Ishikawa (cell line): ENCODE results near the gene WBP2.

Experiments
- CEBPB ChIP-seq: IDR thresholded peaks from 2 replicates; pipeline ENCODE4 v1.6.1; 2012
- CREB1 ChIP-seq: IDR thresholded peaks from 2 replicates; pipeline ENCODE4 v1.6.1; 2012; ENCODE audit warnings: low read depth
- EGR1 ChIP-seq: IDR thresholded peaks from 2 replicates; pipeline ENCODE4 v1.6.1; 2012
- EP300 ChIP-seq: IDR thresholded peaks from 2 replicates; pipeline ENCODE4 v1.6.1; 2012; ENCODE audit warnings: borderline replicate concordance
- FOXM1 ChIP-seq: IDR thresholded peaks from 2 replicates; pipeline ENCODE4 v1.6.1; 2012; ENCODE audit warnings: low read depth, borderline replicate concordance
- NFIC ChIP-seq: IDR thresholded peaks from 2 replicates; pipeline ENCODE4 v1.6.1; 2012
- RAD21 ChIP-seq: IDR thresholded peaks from 2 replicates; pipeline ENCODE4 v1.6.1; 2012; ENCODE audit warnings: low read depth
- TAF1 ChIP-seq: IDR thresholded peaks from 2 replicates; pipeline ENCODE4 v1.6.1; 2012; ENCODE audit warnings: low read depth, mild to moderate bottlenecking
- TCF12 ChIP-seq: IDR thresholded peaks from 2 replicates; pipeline ENCODE4 v1.6.1; 2012; ENCODE audit warnings: low read depth
- TEAD4 ChIP-seq: IDR thresholded peaks from 2 replicates; pipeline ENCODE4 v1.6.1; 2012
- YY1 ChIP-seq: IDR thresholded peaks from 2 replicates; pipeline ENCODE4 v1.6.1; 2012; ENCODE audit warnings: low read depth
- ZBTB7A ChIP-seq: IDR thresholded peaks from 2 replicates; pipeline ENCODE4 v1.6.1; 2012; ENCODE audit warnings: low read depth
- TF ChIP-seq, protein P1 (sequence below): IDR thresholded peaks from 2 replicates; pipeline ENCODE4 v1.6.1; 2012
- TF ChIP-seq, protein P2 (sequence below): IDR thresholded peaks from 2 replicates; pipeline ENCODE4 v1.6.1; 2012; ENCODE audit warnings: low read depth, mild to moderate bottlenecking
- TF ChIP-seq, protein P3 (sequence below): IDR thresholded peaks from 2 replicates; pipeline ENCODE4 v1.6.1; 2012

The WBP2 gene

DNA sequence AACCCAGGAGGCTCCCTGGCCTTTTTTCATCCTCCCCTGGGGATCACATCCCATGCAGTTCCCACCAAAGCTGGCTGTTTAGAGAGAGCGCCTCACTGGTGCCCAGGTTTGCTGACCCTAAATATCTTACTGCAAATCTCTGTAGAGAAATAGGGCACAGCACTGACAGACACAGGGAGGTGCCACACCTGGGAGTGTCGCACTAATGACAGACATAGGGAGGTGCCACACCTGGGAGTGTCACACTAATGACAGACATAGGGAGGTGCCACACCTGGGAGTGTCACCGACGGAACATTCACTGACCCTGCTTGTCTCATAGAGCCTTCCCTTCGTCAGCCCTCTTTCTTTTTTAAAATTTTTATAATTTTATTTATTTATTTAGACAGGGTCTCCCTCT lies 44.9 kb downstream of the WBP2 start:
- TF ChIP-seq NFIC, result no peak
- TF ChIP-seq TCF12, result no peak
- TF ChIP-seq, protein P1, sequence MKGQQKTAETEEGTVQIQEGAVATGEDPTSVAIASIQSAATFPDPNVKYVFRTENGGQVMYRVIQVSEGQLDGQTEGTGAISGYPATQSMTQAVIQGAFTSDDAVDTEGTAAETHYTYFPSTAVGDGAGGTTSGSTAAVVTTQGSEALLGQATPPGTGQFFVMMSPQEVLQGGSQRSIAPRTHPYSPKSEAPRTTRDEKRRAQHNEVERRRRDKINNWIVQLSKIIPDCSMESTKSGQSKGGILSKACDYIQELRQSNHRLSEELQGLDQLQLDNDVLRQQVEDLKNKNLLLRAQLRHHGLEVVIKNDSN, result no peak
- TF ChIP-seq YY1, result no peak
- no peak for TF ChIP-seq TAF1
- TF ChIP-seq TEAD4, result no peak
- TF ChIP-seq CREB1, result no peak
- no peak for TF ChIP-seq CEBPB
- no peak for TF ChIP-seq EGR1
- no peak for TF ChIP-seq FOXM1
- TF ChIP-seq EP300, result no peak

DNA sequence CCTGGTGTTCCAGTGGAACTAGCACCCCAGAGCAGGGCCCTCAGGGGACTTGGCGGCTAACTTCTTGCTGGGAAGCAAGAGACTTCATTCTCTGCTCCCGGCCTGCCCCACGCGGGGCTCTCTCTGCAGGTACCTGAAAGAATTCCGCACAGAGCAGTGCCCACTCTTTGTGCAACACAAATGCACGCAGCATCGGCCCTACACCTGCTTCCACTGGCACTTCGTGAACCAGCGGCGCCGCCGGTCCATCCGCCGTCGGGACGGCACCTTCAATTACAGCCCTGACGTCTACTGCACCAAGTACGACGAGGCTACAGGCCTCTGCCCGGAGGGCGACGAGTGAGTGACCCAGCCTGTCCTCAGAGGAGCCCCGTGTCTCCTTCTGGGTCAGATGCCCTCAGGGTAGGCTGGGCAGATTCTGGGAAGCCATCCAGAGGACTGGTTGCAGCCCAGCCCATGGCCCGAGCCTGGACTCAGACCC lies 45.5 kb downstream of the WBP2 start:
- TF ChIP-seq, protein P1, result no peak
- no peak for TF ChIP-seq TAF1
- TF ChIP-seq, protein P2, sequence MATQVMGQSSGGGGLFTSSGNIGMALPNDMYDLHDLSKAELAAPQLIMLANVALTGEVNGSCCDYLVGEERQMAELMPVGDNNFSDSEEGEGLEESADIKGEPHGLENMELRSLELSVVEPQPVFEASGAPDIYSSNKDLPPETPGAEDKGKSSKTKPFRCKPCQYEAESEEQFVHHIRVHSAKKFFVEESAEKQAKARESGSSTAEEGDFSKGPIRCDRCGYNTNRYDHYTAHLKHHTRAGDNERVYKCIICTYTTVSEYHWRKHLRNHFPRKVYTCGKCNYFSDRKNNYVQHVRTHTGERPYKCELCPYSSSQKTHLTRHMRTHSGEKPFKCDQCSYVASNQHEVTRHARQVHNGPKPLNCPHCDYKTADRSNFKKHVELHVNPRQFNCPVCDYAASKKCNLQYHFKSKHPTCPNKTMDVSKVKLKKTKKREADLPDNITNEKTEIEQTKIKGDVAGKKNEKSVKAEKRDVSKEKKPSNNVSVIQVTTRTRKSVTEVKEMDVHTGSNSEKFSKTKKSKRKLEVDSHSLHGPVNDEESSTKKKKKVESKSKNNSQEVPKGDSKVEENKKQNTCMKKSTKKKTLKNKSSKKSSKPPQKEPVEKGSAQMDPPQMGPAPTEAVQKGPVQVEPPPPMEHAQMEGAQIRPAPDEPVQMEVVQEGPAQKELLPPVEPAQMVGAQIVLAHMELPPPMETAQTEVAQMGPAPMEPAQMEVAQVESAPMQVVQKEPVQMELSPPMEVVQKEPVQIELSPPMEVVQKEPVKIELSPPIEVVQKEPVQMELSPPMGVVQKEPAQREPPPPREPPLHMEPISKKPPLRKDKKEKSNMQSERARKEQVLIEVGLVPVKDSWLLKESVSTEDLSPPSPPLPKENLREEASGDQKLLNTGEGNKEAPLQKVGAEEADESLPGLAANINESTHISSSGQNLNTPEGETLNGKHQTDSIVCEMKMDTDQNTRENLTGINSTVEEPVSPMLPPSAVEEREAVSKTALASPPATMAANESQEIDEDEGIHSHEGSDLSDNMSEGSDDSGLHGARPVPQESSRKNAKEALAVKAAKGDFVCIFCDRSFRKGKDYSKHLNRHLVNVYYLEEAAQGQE, result no peak
- TF ChIP-seq NFIC, result no peak
- TF ChIP-seq RAD21, result no peak
- no peak for TF ChIP-seq ZBTB7A
- TF ChIP-seq CEBPB, result no peak
- TF ChIP-seq CREB1, result no peak
- no peak for TF ChIP-seq EP300
- TF ChIP-seq TCF12, result no peak
- no peak for TF ChIP-seq FOXM1
- TF ChIP-seq EGR1, result no peak
- TF ChIP-seq, protein P3, sequence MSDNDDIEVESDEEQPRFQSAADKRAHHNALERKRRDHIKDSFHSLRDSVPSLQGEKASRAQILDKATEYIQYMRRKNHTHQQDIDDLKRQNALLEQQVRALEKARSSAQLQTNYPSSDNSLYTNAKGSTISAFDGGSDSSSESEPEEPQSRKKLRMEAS, result no peak
- TF ChIP-seq TEAD4, result no peak

DNA sequence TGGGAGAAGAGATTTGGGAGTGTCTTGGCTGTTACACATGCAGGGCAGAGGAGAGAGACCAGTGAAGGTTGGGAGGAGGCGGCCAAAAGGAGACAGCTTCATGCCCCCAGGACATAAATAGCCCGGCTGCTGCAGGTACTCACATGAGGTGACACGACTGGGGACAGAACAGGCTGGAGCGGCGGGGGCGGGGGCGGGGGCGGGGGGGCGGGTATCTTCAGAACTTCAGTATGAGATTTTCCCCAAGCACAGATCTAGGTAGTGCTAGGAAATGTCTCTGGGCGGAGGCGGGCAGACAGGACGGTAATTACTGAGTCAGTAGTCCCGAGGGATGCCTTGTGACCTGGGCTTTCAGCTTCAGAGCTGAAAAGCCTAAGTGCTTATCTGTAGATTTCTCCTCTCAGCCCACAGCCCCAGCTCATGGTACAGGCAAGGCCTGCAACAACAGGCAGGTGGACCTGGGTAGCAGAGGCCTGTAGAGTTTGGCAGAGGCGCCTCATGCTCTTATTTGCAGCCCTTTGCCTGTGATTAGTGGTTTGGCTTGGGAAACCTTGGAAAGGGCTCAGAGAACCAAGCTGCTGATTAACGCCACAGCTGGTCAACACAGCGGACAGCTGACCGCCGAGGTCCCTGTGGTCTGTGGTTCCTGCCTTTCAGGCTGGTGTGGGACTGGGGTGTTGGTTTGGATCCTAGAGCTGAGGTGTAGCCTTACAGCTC lies 46.1 kb downstream of the WBP2 start:
- no peak for TF ChIP-seq NFIC
- TF ChIP-seq FOXM1, result no peak
- TF ChIP-seq, protein P2, result no peak
- TF ChIP-seq CEBPB, result no peak
- TF ChIP-seq TEAD4, result no peak
- no peak for TF ChIP-seq TCF12
- TF ChIP-seq, protein P3, result no peak
- TF ChIP-seq, protein P1, result no peak
- TF ChIP-seq EP300, result no peak
- no peak for TF ChIP-seq RAD21
- no peak for TF ChIP-seq ZBTB7A
- no peak for TF ChIP-seq YY1
- no peak for TF ChIP-seq EGR1
- no peak for TF ChIP-seq TAF1
- no peak for TF ChIP-seq CREB1

DNA sequence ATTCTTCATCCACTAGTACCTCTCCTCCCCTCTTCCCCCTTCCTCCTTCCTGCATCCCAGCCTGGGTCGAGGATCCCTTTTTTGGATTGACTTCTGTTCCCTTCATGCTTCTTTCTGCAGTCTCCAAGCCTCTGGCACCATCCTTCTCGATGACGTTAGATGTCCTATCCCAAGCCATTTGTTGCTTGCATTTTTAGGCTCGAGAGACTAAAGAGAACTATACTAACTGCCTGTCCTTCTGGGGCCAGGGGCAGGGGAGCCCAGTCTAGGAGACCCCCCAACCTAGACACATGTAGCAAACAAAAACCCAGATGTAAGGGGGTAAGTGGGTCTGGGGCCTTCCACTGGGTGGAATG lies 46.6 kb downstream of the WBP2 start:
- TF ChIP-seq, protein P1, result no peak
- TF ChIP-seq CREB1, result no peak

DNA sequence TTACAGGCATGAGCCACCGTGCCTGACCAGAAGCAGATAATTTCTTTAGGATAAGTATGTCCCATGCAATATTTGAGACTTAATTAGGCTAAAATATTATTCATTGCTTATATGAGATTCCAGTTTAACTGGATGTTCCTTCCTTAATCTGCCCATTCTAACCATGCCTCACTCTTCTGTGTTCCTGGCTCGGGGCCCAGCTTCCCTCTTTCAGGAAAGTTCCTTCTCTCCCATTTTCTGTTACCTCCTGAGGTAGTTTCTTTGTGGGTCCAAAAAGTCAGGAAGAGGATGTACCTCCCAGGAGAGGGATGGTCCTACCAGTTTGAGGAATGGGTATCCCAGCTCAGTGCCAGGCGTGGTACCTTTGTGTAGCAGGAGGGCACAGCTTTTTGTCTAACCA lies 47.3 kb downstream of the WBP2 start:
- TF ChIP-seq EP300 (no peak), RAD21 (no peak), NFIC (no peak)
- TF ChIP-seq, protein P3, result no peak
